UCSD-AML1 (cell line): ENCODE data around the gene TGOLN2.

Experiments
- DNase-seq: peaks from one replicate; lab custom pipeline; 2025; ENCODE audit not compliant: unreplicated experiment; lab: John Stamatoyannopoulos, UW

Gene TGOLN2

DNA sequence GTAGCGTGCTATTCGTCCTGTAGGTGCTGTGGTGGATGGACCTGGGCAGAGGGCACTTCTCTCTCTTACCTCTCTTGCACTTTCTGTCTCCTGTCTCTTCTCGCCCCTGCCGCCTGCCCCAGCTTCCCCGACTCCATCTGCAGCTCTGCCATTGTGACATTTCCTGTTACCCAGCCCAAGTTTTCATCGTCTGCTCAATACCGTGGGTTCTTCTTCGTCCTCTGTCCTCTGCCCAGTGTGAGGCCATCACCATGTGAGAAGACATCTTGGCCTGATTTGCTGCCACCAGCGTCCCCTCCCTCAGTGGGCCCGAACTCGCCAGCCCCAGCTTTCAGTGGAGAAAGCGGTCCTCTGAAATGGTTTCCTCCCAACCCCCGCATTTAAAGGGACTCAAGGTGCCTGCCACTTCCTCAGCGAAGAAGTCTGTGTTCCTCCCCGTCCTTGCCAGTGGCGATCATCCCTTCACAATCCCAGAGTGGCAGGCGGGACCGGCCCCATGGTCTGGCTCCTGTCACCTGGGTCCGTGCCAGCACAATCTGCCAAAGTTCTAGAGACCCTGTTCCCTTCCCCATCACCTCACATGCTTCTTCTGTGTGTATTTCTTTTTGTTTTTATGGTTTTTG lies 18.0 kb downstream of the TGOLN2 start:
- DNase-seq = peak; percentile 36

DNA sequence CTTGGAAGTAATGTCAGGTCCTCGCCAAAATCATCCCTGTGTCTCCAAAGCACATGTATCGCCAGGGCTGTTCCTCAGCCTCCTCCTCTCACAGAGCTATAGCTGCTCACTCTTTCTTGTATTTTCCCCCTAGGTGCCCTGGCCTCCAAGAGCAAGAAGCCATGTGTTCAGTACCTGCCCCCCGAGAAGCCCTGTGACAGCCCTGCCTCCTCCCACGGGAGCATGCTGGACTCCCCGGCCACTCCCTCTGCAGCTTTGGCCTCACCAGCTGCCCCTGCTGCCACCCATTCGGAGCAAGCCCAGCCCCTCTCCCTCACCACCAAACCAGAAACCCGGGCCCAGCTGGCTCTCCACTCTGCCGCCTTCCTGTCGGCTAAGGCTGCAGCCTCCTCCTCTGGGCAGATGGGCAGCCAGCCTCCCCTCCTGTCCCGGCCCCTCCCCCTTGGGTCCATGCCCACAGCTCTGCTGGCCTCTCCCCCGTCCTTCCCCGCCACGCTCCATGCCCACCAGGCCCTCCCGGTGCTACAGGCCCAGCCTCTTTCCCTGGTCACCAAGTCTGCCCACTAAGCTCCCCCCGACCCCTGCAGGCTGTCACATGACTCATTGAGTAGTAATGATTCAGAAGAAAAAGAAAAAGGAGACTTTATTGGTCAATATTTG lies 18.8 kb downstream of the TGOLN2 start:
- no peak for DNase-seq

DNA sequence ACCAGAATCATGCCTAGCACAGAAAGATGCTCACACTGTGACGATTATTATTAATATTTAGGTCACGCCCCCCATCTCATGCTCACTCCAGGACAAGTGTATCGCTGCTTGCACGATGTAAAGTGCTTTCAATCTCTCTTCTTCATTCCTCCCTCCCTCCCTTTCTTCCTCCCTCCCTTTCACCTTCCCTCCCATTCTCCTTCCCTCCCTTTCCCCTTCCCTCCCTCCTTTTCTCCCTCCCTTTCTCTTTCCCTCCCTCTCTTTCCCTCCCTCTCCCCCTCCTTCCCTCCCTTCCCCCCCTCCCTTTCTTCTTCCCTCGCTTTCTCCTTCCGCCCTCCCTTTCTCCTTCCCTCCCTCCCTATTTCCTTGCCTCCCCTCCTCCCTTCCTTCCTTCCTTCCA lies 19.6 kb downstream of the TGOLN2 start:
- DNase-seq = no peak

DNA sequence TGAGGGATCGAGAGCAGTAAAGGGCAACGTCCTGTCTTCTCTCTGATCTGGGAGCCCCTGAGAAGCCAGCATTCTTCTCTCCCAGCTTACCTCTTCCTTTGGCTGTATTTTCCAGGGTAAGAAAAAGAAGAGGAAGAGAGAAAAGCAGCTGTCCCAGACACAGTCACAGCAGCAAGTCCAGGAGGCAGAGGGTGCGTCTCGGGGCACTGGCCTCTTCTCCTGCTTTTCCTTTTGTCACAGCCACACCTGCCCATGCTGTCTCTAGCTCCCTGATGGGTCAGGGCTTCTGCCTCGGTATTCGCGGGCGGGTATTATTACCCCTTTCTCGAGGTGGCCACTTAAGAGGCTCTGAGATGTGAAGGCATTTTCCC lies 20.3 kb downstream of the TGOLN2 start:
- DNase-seq = no peak

DNA sequence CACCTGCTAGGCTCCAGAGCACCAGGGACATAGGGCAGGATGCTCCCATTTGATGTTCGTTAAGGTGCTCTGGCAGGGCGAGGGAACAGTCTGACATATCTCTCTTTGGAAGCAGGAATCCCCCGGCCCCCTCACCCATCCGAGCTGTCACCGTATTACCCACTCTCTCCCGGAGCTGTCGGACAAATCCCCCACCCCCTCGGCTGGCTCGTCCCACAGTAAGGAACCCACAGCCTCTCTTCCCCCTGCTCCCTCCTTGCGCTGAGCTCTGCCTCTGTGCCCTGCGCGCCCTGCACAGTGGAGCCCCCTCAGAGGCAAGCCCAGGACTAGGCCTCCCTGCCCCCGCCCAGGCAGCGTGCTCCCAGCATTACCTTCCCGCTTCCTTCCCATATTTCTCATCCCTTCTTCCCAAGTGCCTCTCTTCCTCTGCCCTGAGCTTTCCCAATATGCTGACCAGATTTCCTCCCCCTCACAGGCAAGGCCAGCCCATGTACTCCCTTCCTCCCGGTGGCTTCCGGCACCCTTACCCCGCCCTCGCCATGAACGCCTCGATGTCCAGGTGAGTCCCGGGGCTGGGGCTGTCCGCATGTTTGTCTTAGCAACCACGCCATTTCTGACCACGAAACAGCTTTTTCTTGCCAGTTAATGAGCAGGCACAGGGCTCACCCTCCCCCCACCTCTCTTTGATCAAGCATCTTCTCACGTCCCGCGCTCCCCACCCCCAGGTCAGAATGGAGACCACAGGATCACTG lies 23.8 kb downstream of the TGOLN2 start:
- DNase-seq = no peak

DNA sequence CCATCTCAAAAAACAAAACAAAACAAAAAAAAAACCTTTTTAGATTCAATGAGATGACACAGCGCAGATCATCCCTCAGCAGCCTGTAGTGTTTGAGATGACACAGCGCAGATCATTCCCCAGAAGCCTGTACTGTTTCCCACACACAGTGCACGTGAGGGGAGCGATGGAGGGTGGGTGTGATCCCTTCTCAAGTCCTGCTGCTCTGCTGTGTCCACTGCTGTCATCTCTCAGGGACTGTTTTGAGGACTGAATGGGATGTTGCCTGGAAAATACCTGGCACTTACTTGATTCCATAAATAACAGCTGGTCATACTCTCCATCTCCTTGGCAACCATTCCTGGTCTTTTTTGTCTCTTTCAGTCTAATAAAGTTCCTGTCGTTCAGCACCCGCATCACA lies 25.7 kb downstream of the TGOLN2 start:
- DNase-seq = no peak

DNA sequence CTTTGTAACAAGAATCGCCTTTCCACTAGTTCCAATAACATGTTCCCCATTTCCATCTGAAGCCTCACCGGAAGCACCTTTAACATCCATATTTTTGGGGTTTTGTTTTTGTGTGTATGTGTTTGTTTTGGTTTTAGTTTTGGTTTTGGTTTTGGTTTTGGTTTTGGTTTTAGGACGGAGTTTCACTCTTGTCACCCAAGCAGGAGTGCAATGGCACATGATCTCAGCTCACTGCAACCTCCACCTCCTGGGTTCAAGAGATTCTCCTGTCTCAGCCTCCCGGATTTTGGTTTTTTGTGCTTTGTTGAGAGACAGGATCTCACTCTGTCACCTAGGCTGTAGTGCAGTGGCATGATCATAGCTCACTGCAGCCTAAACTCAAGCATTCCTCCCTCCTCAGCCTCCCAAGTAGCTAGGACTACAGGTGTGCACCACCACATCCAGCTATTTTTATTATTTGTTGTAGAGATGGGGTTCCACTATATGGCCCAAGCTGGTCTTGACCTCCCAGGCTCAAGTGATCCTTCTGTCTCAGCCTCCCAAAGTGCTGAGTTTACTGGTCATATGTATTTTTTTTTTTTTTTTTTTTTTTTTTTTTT lies 36.3 kb downstream of the TGOLN2 start:
- no peak for DNase-seq

DNA sequence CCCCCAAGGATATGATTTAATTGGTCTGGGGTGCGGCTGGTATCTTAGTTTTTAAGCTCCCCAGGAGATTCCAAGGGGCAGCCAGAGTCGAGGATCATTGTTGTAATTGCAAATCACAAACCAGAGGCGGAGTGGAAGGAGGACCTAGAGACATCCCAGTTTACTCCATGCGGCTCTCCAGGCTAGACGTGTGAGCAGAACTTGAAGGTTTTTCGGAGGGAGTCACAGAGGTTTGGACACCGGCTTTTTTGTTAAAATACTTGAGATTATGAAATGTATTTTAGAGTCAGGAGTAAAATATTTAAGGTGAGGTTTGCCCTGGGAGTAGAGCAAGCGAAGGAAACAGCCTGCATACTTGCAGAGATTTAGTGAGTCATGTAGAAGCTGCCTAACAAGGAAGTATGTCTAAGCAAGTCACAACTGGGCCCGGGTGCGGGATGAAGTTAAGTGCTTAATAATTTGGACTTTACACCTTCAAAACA lies 39.5 kb downstream of the TGOLN2 start:
- DNase-seq = no peak

DNA sequence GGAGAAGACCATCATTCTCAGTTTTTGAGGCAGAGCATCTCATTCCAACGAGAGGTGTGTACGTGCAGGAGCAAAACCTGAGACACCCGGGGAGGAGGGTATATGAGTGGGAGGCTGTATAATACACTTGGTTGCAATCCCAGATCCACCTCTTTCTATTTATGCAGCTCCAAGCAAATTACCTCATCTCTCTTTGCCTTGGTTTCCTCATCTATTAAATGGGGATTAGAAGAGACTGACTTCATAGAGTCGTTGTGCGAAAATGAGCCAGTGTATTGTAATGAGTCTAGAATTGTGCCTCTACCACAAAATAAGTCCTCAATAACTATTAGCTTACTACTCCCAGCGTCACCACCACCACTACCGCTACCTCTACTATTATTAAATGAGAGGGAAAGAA lies 40.1 kb downstream of the TGOLN2 start:
- no peak for DNase-seq

DNA sequence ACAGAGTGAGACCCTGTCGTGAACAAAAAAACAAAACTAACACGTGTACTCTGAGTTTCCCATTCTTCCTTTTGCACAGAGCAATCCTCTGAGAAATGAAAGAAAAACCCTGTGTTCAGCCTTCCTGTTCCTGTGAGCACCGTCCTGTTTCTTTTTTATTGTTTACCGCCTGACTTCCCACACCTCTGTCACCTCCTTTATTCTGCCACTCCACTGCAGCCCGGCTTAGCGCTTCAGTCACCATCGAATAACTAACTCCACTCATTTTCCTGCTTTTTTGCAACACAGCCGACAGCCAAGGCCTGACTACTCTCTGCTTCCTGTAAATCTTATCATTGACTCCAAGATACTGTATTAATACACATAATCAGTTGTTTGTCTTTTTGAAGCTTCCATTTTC lies 40.9 kb downstream of the TGOLN2 start:
- no peak for DNase-seq

DNA sequence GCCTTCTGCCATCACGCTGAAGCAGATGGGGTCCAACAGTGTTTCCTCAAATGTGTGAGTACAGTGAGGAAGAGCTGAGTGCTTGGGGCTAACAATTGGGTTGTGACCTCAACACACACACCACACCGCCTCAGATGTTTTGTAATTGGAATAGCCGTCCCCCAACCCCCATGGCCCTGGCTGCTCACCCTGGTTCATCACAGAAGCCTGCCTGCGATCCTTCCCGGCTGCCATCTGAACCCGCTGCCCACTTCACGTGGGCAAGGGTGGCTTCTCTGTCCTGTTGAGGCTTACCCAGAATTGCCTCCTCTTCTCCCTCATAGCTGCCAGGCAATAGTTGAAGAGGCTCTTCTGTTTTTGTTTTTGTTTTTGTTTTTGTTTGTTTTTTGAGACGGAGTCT lies 44.1 kb downstream of the TGOLN2 start:
- no peak for DNase-seq

DNA sequence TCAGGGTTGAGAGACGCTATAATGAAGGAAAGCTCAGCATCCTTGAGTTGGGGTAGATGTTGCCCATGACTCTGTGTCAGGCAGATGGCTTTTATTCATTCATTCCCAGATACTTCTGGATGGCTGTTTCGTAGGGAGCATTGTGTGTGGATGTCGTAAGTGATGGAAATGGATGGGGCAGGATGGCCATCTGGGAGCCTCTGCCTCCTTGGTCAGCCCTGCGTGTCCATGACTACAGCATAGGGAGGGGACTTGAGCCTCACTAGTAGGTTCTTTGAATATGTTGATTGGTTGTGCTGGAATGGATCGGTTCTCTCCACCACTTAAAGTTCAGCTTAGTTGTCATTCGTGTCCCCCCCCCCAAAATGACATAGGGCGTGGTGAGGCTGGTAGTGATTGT lies 44.9 kb downstream of the TGOLN2 start:
- no peak for DNase-seq

DNA sequence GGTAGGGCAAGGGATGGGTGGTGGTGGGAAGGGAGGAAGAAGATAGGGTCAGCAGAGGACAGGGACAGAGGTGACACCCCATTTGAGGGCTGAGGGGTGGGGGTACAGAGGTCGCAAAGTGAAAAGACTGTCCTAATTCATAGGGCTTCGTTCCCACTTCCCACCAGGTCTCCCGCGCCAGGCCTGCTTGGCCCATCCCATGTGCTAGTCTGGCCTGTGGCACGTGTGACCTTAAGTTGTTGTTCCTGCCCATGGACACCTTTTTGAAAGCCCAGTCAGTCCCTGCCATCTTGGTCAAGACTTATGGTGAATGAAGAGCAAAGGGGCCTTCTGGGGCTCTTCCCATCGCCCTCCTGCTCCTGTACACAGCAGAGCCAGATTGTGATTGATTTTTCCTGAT lies 46.2 kb downstream of the TGOLN2 start:
- DNase-seq = no peak

DNA sequence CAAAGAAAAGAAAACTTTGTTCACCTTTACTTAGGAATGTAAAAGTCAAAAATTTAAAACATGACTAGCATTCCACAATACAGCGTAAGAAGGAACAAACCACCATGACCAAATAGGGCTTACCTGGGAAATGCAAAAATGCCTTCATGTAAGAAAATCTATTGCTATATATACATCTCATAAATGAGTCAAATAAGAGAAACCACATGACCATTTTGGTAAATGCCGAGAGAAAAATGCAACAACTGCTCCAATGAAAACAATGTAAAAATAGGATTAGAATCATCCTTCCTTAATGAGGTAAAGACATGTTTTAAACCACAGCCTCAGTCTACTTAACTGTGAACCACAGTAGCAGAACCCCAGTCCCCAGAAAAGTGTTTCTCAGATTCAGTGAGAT lies 49.4 kb downstream of the TGOLN2 start:
- DNase-seq = no peak

DNA sequence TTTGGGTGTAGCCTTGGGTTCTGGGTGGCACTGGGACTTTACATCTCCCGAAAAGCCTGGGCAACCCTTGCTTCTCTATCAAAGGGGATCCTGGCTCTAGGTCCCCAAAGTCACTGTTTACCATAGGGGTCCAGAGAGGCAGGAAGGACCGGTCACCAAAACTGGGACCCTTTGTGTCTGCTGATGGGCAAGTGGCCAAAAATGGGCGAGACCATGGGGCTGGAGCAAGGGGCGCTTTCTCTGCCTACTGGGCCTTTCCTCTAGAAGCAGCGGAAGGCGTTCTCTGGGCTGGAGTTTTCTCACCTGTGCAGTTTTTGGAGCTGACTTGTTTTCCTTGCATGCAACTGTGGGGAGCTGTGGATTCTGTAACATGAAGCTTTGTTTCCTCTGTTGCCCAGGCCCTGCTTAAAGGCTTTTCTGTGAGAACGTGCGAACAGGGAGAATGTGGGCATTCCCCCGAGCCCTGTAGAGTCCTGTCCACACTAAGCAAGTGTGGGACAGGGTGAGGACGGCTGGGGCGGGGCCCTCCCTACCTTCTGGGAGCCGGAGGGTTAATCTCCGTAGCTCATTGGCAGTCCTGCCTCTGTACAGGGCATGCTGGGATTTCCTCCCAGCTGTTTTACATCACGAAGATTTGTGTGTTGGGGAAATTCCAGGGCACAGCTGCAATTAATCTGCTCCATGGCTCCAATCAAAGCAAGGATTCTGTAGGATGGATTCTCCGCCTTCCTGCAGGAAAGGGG lies 50.2 kb downstream of the TGOLN2 start:
- no peak for DNase-seq

DNA sequence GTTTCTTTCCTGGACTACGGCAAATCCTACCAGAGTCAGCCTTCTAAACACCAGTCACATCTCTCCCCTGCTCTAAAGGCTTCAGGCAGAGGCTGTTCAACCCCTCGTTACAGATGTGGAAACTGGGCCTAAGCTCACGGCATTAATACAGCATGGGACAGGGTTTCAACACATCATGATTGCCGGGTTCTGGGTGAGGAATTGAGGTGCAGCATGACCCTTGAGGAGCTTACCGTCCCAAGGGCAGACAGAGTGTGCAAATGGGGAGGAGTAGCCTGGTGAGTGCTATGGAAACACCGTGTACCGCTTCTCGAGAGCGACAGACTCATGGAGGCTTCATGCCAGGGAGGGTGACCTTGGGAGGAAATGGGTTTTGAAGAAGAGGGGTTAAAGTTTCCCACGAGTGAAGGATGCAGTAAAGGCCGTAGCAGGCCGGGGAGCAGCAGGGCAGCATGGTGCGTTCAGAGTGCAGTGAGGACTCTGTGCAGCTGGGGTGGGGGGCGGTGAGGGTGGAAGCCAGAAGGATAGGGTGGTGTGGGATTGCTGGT lies 51.1 kb downstream of the TGOLN2 start:
- no peak for DNase-seq

DNA sequence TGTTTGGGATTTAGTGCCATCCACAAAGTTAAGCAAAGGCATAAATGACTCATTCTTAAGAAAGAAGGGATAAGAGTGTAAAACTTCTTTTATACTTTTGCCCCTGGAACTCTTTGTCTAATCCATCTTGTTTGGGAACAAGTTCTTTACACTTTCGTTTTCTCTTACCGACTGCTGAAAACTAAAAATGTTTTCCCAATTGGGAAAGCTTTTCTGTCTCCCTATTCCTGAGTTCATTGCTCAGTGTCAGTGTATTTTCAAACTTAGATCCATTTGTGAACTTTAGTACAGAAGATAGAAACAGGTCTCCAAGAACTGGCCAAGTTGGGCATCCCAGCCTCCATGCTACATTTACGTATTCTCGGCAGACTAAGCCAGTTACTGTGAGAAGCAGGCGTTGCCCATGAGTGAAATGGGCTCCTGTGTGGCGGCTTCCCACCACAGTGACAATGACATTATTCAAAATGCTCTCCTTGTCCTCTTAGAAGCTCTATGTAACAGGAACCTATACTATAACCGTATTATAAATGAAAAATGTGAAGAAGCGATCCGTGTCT lies 51.7 kb downstream of the TGOLN2 start:
- DNase-seq = no peak

DNA sequence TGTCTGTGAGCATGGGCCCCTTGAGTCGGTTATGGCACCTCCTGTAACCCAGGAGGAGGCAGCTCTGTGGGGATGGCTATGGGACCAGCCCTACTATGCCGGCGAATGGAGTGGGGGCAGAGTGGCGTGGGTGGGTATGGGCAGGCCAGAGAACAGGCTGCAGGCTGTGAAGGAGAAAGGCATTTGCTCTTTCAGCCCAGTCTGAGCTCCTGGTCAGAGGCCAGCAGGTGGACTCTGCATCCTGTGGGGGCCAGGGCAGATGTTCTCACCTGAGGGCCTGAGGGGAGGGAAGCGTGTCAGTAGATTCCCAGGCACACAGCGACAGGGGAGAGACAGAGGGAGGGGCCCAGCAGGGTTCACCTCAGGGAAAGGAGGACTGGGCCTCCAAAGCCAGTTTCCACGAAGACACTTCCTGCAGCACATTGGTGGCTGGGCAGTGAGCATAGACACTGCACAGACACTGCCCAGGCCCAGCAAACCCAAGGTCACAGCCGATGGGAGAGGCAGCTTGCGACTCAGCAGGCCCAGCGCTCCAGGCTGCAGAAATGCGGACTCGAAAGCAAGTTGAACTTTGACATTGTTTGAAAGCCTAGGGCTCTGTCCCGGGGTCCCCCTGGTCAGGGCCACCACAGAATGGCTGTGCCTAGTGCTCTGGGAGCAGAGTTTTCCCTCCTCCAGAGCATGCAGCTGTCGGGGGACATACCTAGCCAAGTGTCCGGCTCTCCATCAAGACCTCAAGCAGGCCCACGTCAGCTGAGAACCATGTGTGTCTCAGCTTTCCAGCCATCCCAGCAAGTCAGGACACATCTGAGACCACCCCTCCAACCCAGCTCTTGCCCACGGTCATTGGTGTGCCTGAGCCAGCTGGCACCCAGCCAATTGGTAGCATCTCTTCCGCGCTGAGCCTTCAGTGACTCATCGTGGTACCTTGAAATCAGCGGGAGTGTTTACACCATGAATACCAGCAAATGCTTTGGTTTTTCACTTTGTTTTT lies 53.8 kb downstream of the TGOLN2 start:
- DNase-seq = no peak

DNA sequence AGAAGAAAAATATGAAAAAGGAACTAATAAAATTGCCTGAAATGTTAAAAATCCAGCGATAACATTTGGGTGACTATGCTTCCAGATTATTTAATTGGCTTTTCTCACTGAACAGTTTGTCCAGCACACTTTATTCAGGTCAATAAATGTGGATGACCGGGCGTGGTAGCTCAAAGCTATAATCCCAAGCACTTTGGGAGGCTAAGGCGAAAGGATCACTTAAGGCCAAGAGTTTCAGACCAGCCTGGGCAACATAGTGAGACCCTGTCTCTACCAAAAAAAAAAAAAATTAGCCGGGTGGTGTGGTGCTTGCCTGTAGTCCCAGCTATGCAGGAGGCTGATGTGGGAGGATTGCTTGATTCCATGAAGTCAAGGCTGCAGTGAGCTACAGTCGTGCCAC lies 55.4 kb downstream of the TGOLN2 start:
- no peak for DNase-seq
